IPS-20b (cell line): Measurements from ENCODE around the gene GALNTL6.
"Not testable (repeated sequence)": the region's sequence is repeated elsewhere in the genome, so short reads cannot be mapped to it uniquely, and the experiment has no call there.

Experiments used
- H3K27ac ChIP-seq: one replicate; pipeline ENCODE4 v1.5.1; 2013; ENCODE audit warnings: low read length
- H3K27me3 ChIP-seq: 2 replicates; pipeline ENCODE4 v1.6.1; 2013; ENCODE audit warnings: mild to moderate bottlenecking, low read length, inconsistent platforms; ENCODE audit not compliant: insufficient read depth
- H3K36me3 ChIP-seq: 2 replicates; pipeline ENCODE4 v1.6.1; 2013; ENCODE audit warnings: low read depth, mild to moderate bottlenecking, inconsistent platforms, low read length, moderate library complexity; ENCODE audit not compliant: insufficient read depth
- H3K4me1 ChIP-seq: 2 replicates; pipeline ENCODE4 v1.6.1; 2013; ENCODE audit warnings: mild to moderate bottlenecking, control low read depth, inconsistent platforms, low read length, moderate library complexity; ENCODE audit not compliant: insufficient read depth
- H3K4me3 ChIP-seq: 2 replicates; pipeline ENCODE4 v1.5.1; 2013; ENCODE audit warnings: mild to moderate bottlenecking, low read length, inconsistent platforms
- H3K9ac ChIP-seq: 2 replicates; pipeline ENCODE4 v1.6.1; 2013; ENCODE audit warnings: low read depth, mild to moderate bottlenecking, inconsistent platforms, low read length, moderate library complexity
- H3K9me3 ChIP-seq: 2 replicates; pipeline ENCODE4 v1.6.1; 2013; ENCODE audit warnings: mild to moderate bottlenecking, low read depth, low read length, inconsistent platforms; ENCODE audit not compliant: insufficient read depth

GALNTL6 gene

DNA sequence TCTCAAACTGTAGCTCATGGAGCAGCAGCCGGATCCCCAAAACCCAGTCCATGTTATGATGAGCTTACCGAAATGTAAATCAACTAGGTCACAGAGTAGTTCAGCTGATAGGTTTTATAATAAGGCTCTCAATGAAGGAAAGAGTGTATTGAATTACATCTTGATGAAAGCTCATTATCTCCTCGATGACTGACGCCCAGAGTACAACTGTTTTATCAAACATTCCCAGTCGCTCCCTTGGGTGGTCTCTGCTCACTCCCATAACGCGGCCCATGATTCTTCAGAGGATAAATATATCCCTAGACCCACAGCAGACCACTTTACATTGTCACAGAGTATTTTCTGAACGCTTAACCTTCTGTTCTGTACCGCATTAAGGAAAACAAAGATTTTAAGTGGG is 903.1 kb downstream of the GALNTL6 start:
- H3K27me3 ChIP-seq, result no peaks in the 10 kb centered on the region
- no peak overlapping the region for H3K4me3 ChIP-seq
- no peaks in the 10 kb centered on the region for H3K4me1 ChIP-seq
- H3K27ac ChIP-seq, result no peak overlapping the region
- no peak overlapping the region for H3K9ac ChIP-seq
- no peaks in the 10 kb centered on the region for H3K9me3 ChIP-seq
- no peaks in the 10 kb centered on the region for H3K36me3 ChIP-seq

DNA sequence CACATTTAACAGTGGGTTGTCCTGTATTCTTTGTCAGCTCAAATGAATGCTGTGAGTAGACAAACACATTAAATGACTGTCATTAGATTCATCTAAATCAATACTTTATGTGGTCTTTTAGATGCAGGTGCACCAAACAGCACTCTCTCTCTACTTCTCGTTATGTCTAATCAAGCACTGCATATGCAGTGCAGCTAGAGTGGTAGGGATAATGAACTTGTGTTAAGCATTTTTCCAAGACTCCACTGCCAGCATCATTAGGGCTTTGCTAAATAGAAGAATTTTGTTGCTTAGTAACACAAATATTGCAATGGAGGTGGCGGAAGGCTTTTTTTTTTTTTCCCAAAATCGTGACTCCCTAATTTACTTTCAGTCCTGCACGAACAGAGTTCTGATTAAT is 908.5 kb downstream of the GALNTL6 start:
- H3K4me1 ChIP-seq, result no peaks in the 10 kb centered on the region
- H3K27me3 ChIP-seq, result peaks cover 15% of the 10 kb centered on the region; the same call in 1 of the 2 replicates
- H3K27ac ChIP-seq, result no peak overlapping the region
- H3K9ac ChIP-seq, result no peak overlapping the region
- H3K4me3 ChIP-seq, result no peak overlapping the region
- H3K9me3 ChIP-seq, result no peaks in the 10 kb centered on the region
- H3K36me3 ChIP-seq, result no peaks in the 10 kb centered on the region

DNA sequence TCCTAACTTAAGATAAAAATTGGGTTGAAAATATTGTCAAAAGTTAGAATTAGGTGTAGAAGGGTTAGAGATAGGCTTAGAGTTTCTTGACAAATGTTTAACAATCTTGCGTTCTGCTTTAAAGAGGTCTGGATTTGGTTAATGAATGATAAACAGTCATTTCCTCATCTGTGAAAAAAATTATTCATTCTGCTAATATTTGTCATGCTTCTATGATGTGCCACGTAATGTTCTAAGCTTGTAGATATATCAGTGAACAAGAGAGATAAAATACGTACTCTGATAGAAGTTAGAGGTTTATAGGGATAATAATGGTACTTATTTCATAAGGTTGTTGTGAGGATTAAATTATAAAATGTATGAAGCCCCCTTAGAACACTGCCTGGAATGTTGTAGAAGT is 912.4 kb downstream of the GALNTL6 start:
- H3K27ac ChIP-seq, result no peak overlapping the region
- no peaks in the 10 kb centered on the region for H3K4me1 ChIP-seq
- H3K4me3 ChIP-seq, result no peak overlapping the region
- no peak overlapping the region for H3K9ac ChIP-seq
- H3K36me3 ChIP-seq, result no peaks in the 10 kb centered on the region
- H3K27me3 ChIP-seq, result peaks cover 15% of the 10 kb centered on the region; the same call in 1 of the 2 replicates
- no peaks in the 10 kb centered on the region for H3K9me3 ChIP-seq

GRCh38 chr4:172726001-172726423 is 912.8 kb downstream of the GALNTL6 start:
- peaks cover 15% of the 10 kb centered on the region; the same call in 1 of the 2 replicates for H3K27me3 ChIP-seq
- H3K4me1 ChIP-seq, result no peaks in the 10 kb centered on the region
- no peaks in the 10 kb centered on the region; the same call in 1 of the 2 replicates for H3K9me3 ChIP-seq
- no peak overlapping the region for H3K9ac ChIP-seq
- H3K27ac ChIP-seq, result no peak overlapping the region
- no peak overlapping the region for H3K4me3 ChIP-seq
- no peaks in the 10 kb centered on the region for H3K36me3 ChIP-seq

DNA sequence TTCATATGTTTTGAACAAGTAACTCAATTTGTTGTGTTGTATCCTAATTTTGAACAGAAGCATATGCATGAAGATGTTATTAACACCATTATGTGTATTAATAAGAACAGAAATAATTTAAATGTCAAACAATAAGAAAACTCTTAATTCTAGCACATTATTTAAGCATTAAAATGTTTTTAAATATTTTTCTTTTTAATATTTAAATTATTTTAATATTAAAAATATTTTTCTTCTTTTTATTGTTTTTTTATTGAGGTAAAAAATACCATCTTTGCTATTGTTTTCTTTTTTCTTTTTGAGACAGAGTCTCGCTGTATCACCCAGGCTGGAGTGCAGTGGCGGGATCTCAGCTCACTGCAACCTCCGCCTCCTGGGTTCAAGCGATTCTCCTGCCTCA is 914.4 kb downstream of the GALNTL6 start:
- no peak overlapping the region for H3K4me3 ChIP-seq
- no peak overlapping the region for H3K27ac ChIP-seq
- H3K9ac ChIP-seq, result no peak overlapping the region
- H3K36me3 ChIP-seq, result no peaks in the 10 kb centered on the region
- H3K9me3 ChIP-seq, result peaks cover 2% of the 10 kb centered on the region
- peaks cover 15% of the 10 kb centered on the region; the same call in 1 of the 2 replicates for H3K27me3 ChIP-seq
- no peaks in the 10 kb centered on the region for H3K4me1 ChIP-seq

DNA sequence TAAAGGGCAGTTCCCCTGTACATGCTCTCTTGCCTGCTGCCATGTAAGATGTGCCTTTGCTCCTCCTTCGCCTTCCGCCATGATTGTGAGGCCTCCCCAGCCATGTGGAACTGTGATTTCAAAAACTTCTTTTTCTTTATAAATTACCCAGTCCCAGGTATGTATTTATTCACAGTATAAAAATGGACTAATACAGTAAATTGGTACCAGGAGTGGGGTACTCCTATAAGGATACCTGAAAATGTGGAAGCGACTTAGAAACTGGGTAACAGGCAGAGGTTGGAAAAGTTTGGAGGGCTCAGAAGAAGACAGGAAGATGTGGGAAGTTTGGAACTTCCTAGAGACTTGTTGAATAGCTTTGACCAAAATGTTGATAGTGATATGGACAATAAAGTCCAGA is 920.4 kb downstream of the GALNTL6 start:
- not testable (repeated sequence) for H3K9ac ChIP-seq, H3K36me3 ChIP-seq, H3K27me3 ChIP-seq, H3K4me1 ChIP-seq, H3K27ac ChIP-seq, H3K4me3 ChIP-seq
- peaks cover 50% of the 10 kb centered on the region for H3K9me3 ChIP-seq

- no peak overlapping the region for H3K27ac ChIP-seq
- no peaks in the 10 kb centered on the region for H3K27me3 ChIP-seq
- H3K4me1 ChIP-seq, result no peaks in the 10 kb centered on the region
- no peaks in the 10 kb centered on the region for H3K36me3 ChIP-seq
- no peak overlapping the region for H3K4me3 ChIP-seq
- no peak overlapping the region for H3K9ac ChIP-seq
- peaks cover 50% of the 10 kb centered on the region for H3K9me3 ChIP-seq
These were observed 921.4 kb downstream of the GALNTL6 start for GRCh38 chr4:172734555-172734954.

DNA sequence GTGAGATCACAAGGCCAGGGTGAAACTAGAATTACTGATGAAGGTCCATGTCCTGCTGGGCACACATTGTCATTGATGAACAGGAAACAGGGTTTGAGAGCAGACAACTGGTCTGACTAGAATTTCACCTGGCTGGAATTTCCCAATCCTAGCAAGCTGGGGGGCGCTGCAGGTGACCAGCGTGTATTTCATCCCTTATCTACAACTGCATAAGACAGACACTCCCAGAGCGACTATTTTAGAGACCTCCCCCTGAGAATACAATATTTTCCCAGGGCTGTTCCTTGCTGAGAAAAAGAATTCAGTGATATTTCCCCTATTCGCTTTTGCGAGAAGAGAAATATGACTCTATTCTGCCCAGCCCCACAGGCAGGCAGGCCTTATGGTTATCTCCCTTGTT is 922.8 kb downstream of the GALNTL6 start:
- Histone ChIP-seq H3K27ac (no peak overlapping the region), H3K4me3 (no peak overlapping the region), H3K36me3 (no peaks in the 10 kb centered on the region), H3K9me3 (peaks cover 50% of the 10 kb centered on the region), H3K27me3 (no peaks in the 10 kb centered on the region), H3K4me1 (no peaks in the 10 kb centered on the region), H3K9ac (no peak overlapping the region)

DNA sequence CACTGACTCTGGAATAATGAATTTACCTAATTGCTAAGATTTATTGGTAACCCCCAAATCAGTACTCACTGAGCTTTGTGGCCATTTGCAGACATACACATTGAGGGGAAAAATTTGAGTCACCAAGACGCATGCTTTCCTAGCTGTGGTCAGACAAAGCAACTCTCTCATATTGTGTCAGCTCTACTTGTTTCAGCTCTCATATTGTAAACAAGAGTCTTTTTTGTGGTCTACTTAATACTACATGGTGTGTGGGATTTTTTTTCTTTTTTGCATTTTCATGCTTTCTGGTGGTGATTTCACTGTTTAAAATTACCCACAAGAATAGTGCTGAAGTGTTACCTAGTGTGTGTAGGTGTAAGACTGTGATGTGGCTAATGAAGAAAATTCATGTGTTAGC is 927.2 kb downstream of the GALNTL6 start:
- no peak overlapping the region for H3K27ac ChIP-seq
- no peak overlapping the region for H3K9ac ChIP-seq
- no peak overlapping the region for H3K4me3 ChIP-seq
- no peaks in the 10 kb centered on the region for H3K36me3 ChIP-seq
- H3K27me3 ChIP-seq, result no peaks in the 10 kb centered on the region
- no peaks in the 10 kb centered on the region for H3K4me1 ChIP-seq
- H3K9me3 ChIP-seq, result peaks cover 22% of the 10 kb centered on the region

GRCh38 chr4:172750910-172751309 is 937.7 kb downstream of the GALNTL6 start:
- Histone ChIP-seq H3K27me3 (no peaks in the 10 kb centered on the region), H3K4me3 (no peak overlapping the region), H3K27ac (no peak overlapping the region)

GRCh38 chr4:172751550-172751949 is 938.3 kb downstream of the GALNTL6 start:
- Histone ChIP-seq H3K27ac (no peak overlapping the region), H3K9ac (no peak overlapping the region), H3K4me3 (no peak overlapping the region), H3K4me1 (peaks cover 6% of the 10 kb centered on the region; the same call in 1 of the 2 replicates), H3K36me3 (no peaks in the 10 kb centered on the region), H3K9me3 (no peaks in the 10 kb centered on the region), H3K27me3 (no peaks in the 10 kb centered on the region)

More at GRCh38 chr4:172750910-172751309, 937.7 kb downstream of the GALNTL6 start:
- Histone ChIP-seq H3K9ac (no peak overlapping the region), H3K4me1 (peaks cover 6% of the 10 kb centered on the region; the same call in 1 of the 2 replicates), H3K36me3 (no peaks in the 10 kb centered on the region), H3K9me3 (no peaks in the 10 kb centered on the region)

DNA sequence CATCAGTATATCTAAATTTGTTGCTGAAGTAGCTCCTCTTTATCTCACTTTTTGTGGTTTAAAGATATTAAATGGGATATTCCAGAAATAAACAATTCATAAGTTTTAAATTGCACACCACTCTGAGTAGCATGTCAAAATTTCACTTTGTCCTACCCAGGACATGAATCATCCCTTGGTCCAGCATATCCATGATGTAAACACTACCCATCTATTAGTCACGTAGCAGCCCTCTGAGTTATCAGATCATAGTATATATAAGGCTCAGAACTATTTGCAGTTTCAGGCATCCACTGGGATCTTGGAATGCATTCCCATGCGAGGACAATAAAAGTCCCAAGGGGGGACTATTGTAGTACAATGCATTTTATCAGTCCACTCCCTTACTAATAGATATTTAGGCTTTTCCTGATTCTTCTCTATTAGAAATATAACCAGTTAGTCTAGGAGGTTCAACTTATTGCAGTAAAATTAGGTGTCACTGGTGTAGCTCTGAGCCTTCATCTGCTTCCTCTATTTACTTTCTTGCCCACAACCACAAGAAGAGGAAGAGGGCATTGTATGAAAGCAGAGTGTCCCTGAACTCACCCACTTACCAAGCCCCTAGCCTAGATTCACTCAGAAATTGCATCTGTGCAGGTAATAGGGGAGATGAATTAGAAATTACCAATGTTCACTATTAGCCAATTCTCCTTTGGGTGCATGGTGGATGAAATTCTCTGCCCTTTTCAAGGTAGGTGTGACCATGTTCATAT is 945.6 kb downstream of the GALNTL6 start:
- Histone ChIP-seq H3K4me1 (no peaks in the 10 kb centered on the region), H3K27me3 (no peaks in the 10 kb centered on the region), H3K9me3 (no peaks in the 10 kb centered on the region), H3K27ac (no peak overlapping the region), H3K36me3 (no peaks in the 10 kb centered on the region), H3K4me3 (no peak overlapping the region), H3K9ac (no peak overlapping the region)
